Chondrocyte (in vitro differentiated cells): ENCODE measurements around the gene NCOR2. TPM values are rescaled to one million over a fixed set of nuclear protein-coding genes. Genes with fewer than 3 reads are reported as not detected.

Experiments
- DNase-seq: peaks from one replicate; pipeline ENCODE4 v3.0.0; 2021; ENCODE audit warnings: mixed read lengths, low spot score
- H3K27ac Mint-ChIP-seq: one replicate; pipeline ENCODE4 v1.8.0; 2021; ENCODE audit warnings: mild to moderate bottlenecking, moderate library complexity, mixed read lengths; ENCODE audit not compliant: unreplicated experiment
- H3K27me3 Mint-ChIP-seq: 2 replicates; pipeline ENCODE4 v1.8.0; 2021; ENCODE audit warnings: low read depth, mixed read lengths
- H3K36me3 Mint-ChIP-seq: 2 replicates; pipeline ENCODE4 v1.8.0; 2021; ENCODE audit warnings: low read depth, mixed read lengths
- H3K4me1 Mint-ChIP-seq: 2 replicates; pipeline ENCODE4 v1.8.0; 2021; ENCODE audit warnings: low read depth, mild to moderate bottlenecking, mixed read lengths
- H3K4me3 Mint-ChIP-seq: one replicate; pipeline ENCODE4 v1.8.0; 2021; ENCODE audit warnings: mild to moderate bottlenecking, moderate library complexity, mixed read lengths; ENCODE audit not compliant: unreplicated experiment
- H3K9me3 Mint-ChIP-seq: 2 replicates; pipeline ENCODE4 v1.8.0; 2021; ENCODE audit warnings: low read depth, mixed read lengths
- total RNA-seq: library from RNA; stranded (reverse); gene quantifications from 3 replicates; pipeline ENCODE4 v1.2.1, GENCODE V29; 2021
- TF ChIP-seq, protein P1 (sequence below): fragments of 200-600 bp; sonication (generic); IDR thresholded peaks from 2 replicates; pipeline ENCODE4 v1.5.0; 2021; ENCODE audit warnings: antibody characterized with exemption, mild to moderate bottlenecking, moderate library complexity

Gene NCOR2
- total RNA-seq, 1 donor from 2014 or later: 327 TPM

DNA sequence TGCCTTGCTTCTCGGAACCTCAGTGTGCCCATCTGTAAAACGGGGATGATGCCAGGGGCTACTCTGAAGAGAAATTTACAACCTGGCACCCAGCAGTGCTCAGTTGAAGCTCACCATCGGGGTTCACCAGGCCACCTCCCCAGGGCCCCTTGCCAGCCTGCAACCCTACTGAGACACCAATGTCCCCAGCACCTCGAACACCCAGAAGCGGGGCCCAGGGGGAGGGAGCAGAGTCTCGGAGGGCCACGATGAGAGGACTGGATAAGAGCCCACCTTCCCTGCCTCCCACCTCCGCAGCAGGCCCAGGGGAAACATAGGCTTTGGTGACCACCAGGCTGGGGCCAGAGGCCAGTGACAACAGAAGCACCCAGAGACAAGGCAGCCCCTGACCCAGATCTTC is 22.4 kb downstream of the NCOR2 start:
- Mint-ChIP-seq H3K27ac (no peak overlapping the region), H3K36me3 (no peaks in the 10 kb centered on the region), H3K4me3 (no peak overlapping the region), H3K9me3 (no peaks in the 10 kb centered on the region), H3K4me1 (peaks cover 34% of the 10 kb centered on the region), H3K27me3 (no peaks in the 10 kb centered on the region)
- DNase-seq: no peak
- TF ChIP-seq, protein P1, sequence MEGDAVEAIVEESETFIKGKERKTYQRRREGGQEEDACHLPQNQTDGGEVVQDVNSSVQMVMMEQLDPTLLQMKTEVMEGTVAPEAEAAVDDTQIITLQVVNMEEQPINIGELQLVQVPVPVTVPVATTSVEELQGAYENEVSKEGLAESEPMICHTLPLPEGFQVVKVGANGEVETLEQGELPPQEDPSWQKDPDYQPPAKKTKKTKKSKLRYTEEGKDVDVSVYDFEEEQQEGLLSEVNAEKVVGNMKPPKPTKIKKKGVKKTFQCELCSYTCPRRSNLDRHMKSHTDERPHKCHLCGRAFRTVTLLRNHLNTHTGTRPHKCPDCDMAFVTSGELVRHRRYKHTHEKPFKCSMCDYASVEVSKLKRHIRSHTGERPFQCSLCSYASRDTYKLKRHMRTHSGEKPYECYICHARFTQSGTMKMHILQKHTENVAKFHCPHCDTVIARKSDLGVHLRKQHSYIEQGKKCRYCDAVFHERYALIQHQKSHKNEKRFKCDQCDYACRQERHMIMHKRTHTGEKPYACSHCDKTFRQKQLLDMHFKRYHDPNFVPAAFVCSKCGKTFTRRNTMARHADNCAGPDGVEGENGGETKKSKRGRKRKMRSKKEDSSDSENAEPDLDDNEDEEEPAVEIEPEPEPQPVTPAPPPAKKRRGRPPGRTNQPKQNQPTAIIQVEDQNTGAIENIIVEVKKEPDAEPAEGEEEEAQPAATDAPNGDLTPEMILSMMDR: no peak

DNA sequence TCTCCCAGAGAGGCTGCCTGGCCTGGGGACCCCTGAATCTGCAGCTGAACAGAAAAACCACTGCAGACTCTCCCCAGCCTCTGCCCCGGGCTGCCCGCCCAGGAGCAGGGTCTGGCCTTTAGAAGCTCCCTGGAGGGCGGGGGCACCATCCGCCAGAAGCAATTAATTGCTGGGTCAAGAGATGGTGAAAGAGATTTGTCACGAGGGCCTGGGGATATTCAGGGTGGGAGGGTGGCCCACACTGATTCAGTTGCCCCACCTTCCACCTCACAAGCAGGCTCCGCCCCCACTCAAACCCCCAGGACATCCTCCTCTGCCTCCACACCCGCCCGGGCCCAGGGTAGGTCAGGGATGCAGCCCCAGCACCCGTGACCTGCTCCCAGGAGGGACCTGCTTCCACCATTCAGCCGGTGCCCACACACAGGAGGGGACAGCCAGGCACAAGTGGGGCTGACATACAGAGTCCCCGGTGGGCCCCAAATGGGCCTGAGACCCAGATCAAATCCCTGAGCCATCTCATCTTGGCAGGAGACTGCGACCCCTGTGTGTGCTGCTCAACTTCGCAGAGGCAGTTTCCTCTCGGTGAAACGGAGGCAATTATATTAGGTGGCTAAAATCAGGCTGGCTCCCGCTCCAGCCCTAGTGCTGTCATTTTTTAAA is 23.0 kb downstream of the NCOR2 start:
- Mint-ChIP-seq H3K36me3 (no peaks in the 10 kb centered on the region), H3K27me3 (no peaks in the 10 kb centered on the region), H3K27ac (no peak overlapping the region), H3K4me3 (no peak overlapping the region), H3K4me1 (peaks cover 36% of the 10 kb centered on the region), H3K9me3 (no peaks in the 10 kb centered on the region)
- DNase-seq: peak; percentile 84
- TF ChIP-seq, protein P1: no peak

DNA sequence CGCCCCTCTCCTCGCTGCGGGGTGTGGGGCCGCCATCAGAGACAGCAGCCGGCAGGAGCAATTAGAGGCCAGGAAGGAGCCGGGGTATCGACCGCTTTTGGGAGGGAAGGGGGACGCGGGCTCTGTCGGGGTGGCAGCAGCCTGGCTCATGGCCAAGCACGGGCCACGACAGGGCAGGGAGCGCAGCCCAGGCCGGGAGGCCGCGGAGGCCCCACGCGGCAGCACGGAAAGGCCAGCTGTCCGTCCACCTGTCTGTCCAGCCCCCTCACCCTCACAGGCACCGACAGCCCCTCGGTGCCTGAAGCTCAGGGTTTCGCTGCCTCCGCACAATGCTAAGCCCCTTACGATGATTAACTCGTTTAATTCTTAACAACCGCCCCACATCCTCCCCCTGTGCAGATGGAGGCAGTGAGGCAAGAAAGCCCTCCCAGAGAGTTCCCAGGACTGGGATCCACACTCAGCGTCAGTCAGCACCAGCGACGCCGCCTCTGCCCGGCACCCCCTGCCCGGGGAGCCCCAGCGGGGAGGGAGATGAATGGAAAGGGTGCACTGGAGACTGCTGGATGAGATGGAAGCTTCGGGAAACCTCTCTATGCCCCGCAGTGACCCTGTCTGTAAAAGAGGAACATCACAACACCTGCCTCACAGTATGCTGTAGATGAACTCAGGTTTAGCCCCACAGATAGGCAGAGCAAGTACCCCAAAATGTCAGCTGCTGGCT is 23.7 kb downstream of the NCOR2 start:
- DNase-seq: no peak
- Mint-ChIP-seq H3K4me3 (no peak overlapping the region), H3K36me3 (no peaks in the 10 kb centered on the region), H3K27me3 (no peaks in the 10 kb centered on the region), H3K4me1 (peaks cover 36% of the 10 kb centered on the region), H3K9me3 (no peaks in the 10 kb centered on the region), H3K27ac (peak overlapping the region; percentile 17)
- TF ChIP-seq, protein P1: no peak

DNA sequence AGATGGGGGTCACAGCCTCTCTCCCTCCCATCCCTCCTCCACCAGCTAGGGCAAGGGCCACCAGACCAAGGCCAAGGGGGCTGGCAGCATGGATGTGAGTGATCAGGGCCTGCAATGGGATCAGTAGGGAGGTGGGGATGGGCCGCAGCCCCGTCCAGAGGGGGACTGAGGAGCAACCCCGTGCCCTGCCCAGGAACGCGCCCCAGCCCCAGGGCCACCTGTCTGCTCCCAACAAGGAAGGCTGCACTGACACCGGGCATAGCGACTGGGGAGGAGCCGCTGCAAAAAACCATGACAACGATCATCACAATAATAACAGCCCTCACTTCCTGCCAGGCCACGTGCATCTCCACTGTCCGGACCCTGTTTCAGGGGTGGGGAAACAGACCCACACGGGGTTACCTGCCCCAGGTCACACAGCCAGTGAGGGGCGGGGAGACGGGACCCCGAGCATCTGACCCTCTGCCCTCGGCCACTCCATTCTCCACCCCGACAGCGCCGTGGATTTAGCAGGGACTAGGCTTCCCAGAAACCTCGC is 24.3 kb downstream of the NCOR2 start:
- TF ChIP-seq, protein P1: no peak
- DNase-seq: peak; percentile 88
- H3K27ac Mint-ChIP-seq: peak overlapping the region; percentile 17
- H3K36me3 Mint-ChIP-seq: no peaks in the 10 kb centered on the region
- no peaks in the 10 kb centered on the region for H3K27me3 Mint-ChIP-seq
- H3K9me3 Mint-ChIP-seq: no peaks in the 10 kb centered on the region
- peaks cover 37% of the 10 kb centered on the region for H3K4me1 Mint-ChIP-seq
- no peak overlapping the region for H3K4me3 Mint-ChIP-seq

DNA sequence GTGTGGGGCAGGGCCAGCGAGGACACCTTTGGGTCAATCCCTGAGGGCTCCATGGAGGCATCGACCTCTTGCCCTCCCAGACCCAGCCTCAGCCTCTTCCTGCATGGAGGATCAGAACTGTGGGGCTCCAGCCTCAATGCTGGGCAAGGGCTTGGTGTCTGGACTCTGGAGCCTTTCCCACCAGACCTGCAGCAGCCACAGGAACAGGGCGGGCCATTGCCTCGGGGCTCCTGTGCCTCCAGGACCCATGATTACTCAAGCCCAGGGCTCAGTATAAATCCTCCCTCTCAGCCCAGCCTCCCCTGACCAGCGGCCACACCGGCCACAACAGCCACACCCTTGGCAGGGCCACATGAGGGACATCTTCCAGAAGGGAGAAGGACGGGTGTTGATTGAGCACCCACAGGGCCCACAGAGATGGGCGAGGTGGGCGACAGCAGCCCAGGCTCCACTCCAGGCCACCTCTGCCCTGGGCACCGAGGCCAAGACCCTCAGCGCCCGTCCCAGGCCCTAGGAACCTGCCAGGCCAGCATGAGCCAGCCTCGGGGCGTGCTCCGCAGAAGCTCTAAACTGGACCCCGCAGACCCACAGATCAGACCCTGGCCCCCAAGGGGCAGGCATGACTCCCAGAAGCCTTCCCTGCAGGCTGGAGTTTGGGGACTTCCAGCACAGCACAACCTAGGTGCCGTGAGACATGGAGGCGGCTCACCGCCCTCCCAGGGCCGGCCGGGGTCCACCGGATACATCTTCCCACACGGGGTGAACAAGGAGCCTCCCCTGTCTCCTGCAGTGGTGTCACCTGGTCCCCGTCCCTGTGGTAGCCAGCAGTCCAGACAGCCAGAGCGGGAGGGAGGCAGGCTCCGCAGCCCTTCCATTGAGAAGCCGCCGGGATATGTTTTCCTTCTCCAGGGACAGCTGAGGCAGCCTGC is 25.1 kb downstream of the NCOR2 start:
- no peak overlapping the region for H3K4me3 Mint-ChIP-seq
- peak; percentile 85 for DNase-seq
- H3K9me3 Mint-ChIP-seq: no peaks in the 10 kb centered on the region
- no peaks in the 10 kb centered on the region for H3K27me3 Mint-ChIP-seq
- no peaks in the 10 kb centered on the region for H3K36me3 Mint-ChIP-seq
- H3K4me1 Mint-ChIP-seq: peaks cover 45% of the 10 kb centered on the region
- peak overlapping the region; percentile 22 for H3K27ac Mint-ChIP-seq
- TF ChIP-seq, protein P1: no peak
